HCT116 (cell line): Measurements from ENCODE around the gene COPS9. TPM values are rescaled to one million over a fixed set of nuclear protein-coding genes. Genes with fewer than 3 reads are reported as not detected.

ENCODE experiments used
- ATAC-seq: fragments of 200-7000 bp; cut with Tn5 transposase; 2 replicates; pipeline ENCODE4 v1.9.1; 2020; ENCODE audit warnings: mild to moderate bottlenecking, moderate library complexity
- BruUV-seq: library from RNA; stranded (reverse); fragments of 400-500 nt; replicated peaks from 2 replicates; lab custom pipeline; 2021; lab: Mats Ljungman, UMichigan
- CTCF ChIA-PET: fragments of 300-600 bp; sonication (Branson Sonifier 250); formaldehyde crosslinking; loops from one replicate; lab custom pipeline; 2021; ENCODE audit warnings: antibody characterized with exemption; lab: Charles Lee
- POLR2A ChIA-PET: fragments of 300-600, 350-600 bp; sonication (Branson Sonifier 250); formaldehyde crosslinking; loops from one replicate; lab custom pipeline; 2021; ENCODE audit warnings: antibody characterized with exemption; lab: Charles Lee
- RAD21 ChIA-PET, 2 experiments: fragments of 300-600 bp; sonication (Branson Sonifier 250); formaldehyde crosslinking; loops; one replicate each; lab custom pipeline; 2023; ENCODE audit warnings: low total read pairs in 2 of 2; ENCODE audit not compliant: uncharacterized antibody in 2 of 2, unreplicated experiment in 2 of 2, low non-redundant PET in 1 of 2; lab: Charles Lee
- DNase-seq: peaks from one replicate; pipeline ENCODE4 v3.0.0-alpha.2; 2010; ENCODE audit warnings: low read depth, low spot score
- H2AFZ ChIP-seq: fragments of 200-600 bp; shearing (Covaris generic), sonication (generic); 2 replicates; pipeline ENCODE4 v1.6.1; 2017; ENCODE audit warnings: low read depth, mixed run types, mixed read lengths, antibody characterized with exemption, low read length; ENCODE audit not compliant: poor library complexity, severe bottlenecking
- H3K27ac ChIP-seq: 2 replicates; pipeline ENCODE4 v1.5.1; 2012; ENCODE audit warnings: low read depth, low read length
- H3K27me3 ChIP-seq: fragments of 200-600 bp; sonication (generic); 2 replicates; pipeline ENCODE4 v1.6.1; 2016; ENCODE audit warnings: mixed run types, low read length, mixed read lengths; ENCODE audit not compliant: insufficient read depth
- H3K36me3 ChIP-seq, 2 experiments: fragments of 200-500 bp in 1 of 2; fragments of 200-600 bp in 1 of 2; sonication (Bioruptor generic) in 1 of 2; sonication (generic) in 1 of 2; 2 replicates each; pipeline versions ENCODE4 v1.5.1 to v1.6.1; 2014 to 2016; ENCODE audit warnings: low read length in 2 of 2, inconsistent platforms in 1 of 2, mixed read lengths in 1 of 2, mixed run types in 1 of 2; ENCODE audit not compliant: insufficient read depth in 2 of 2, control insufficient read depth in 1 of 2
- H3K4me1 ChIP-seq, 2 experiments: fragments of 200-600 bp in 1 of 2; sonication (generic) in 1 of 2; 2 replicates each; pipeline versions ENCODE4 v1.5.1 to v1.6.1; 2012 to 2017; ENCODE audit warnings: low read length in 2 of 2, inconsistent platforms in 1 of 2, mild to moderate bottlenecking in 1 of 2, mixed read lengths in 1 of 2, mixed run types in 1 of 2, moderate library complexity in 1 of 2; ENCODE audit not compliant: insufficient read depth in 2 of 2, control insufficient read depth in 1 of 2
- H3K4me2 ChIP-seq: fragments of 200-600 bp; sonication (generic); 2 replicates; pipeline ENCODE4 v1.6.1; 2017; ENCODE audit warnings: mixed run types, low read length, mixed read lengths
- H3K4me3 ChIP-seq, 2 experiments: fragments of 200-600 bp in 1 of 2; sonication (generic) in 1 of 2; replicated peaks in 1 of 2; 2 replicates each; pipeline ENCODE4 v1.5.1; 2011 to 2016; ENCODE audit warnings: low read length in 2 of 2, control low read depth in 1 of 2, low read depth in 1 of 2, mild to moderate bottlenecking in 1 of 2, mixed read lengths in 1 of 2, mixed run types in 1 of 2
- H3K79me2 ChIP-seq: fragments of 200-600 bp; sonication (generic); 2 replicates; pipeline ENCODE4 v1.6.1; 2017; ENCODE audit warnings: mild to moderate bottlenecking, mixed run types, low read length, moderate library complexity, mixed read lengths; ENCODE audit not compliant: insufficient read depth
- H3K9ac ChIP-seq: fragments of 200-600 bp; sonication (generic); 2 replicates; pipeline ENCODE4 v1.6.1; 2016; ENCODE audit warnings: low read length, mixed read lengths
- H3K9me2 ChIP-seq: fragments of 200-600 bp; sonication (generic), shearing (Covaris generic); 2 replicates; pipeline ENCODE4 v1.6.1; 2017; ENCODE audit warnings: mixed run types, mild to moderate bottlenecking, moderate library complexity; ENCODE audit not compliant: insufficient read depth
- H3K9me3 ChIP-seq, 2 experiments: fragments of 200-500 bp in 1 of 2; fragments of 200-600 bp in 1 of 2; sonication (Bioruptor generic) in 1 of 2; sonication (generic) in 1 of 2; 2 replicates each; pipeline ENCODE4 v1.6.1; 2014 to 2017; ENCODE audit warnings: low read length in 2 of 2, mixed read lengths in 2 of 2, inconsistent platforms in 1 of 2, low read depth in 1 of 2, mild to moderate bottlenecking in 1 of 2, mixed run types in 1 of 2, moderate library complexity in 1 of 2; ENCODE audit not compliant: control insufficient read depth in 1 of 2, insufficient read depth in 1 of 2
- H4K20me1 ChIP-seq: fragments of 200-600 bp; sonication (generic), shearing (Covaris generic); 2 replicates; pipeline ENCODE4 v1.6.1; 2017; ENCODE audit warnings: mixed run types, mild to moderate bottlenecking, moderate library complexity; ENCODE audit not compliant: insufficient read depth
- ATF3 ChIP-seq: IDR thresholded peaks from 2 replicates; pipeline ENCODE4 v1.6.1; 2012
- CBX3 ChIP-seq: IDR thresholded peaks from 2 replicates; pipeline ENCODE4 v1.6.1; 2012; ENCODE audit warnings: low read depth
- CTCF ChIP-seq, 3 experiments: fragments of 200-600 bp in 1 of 3; sonication (generic) in 1 of 3; IDR thresholded peaks in 2 of 3; conservative IDR thresholded peaks in 1 of 3; 2 replicates each; pipeline ENCODE4 v1.5.1; 2012 to 2017; ENCODE audit warnings: low read depth in 2 of 3, low read length in 2 of 3, antibody characterized with exemption in 1 of 3, borderline replicate concordance in 1 of 3, control low read depth in 1 of 3, mild to moderate bottlenecking in 1 of 3, mixed read lengths in 1 of 3, mixed run types in 1 of 3, moderate library complexity in 1 of 3; ENCODE audit not compliant: insufficient read depth in 1 of 3
- EGR1 ChIP-seq: IDR thresholded peaks from 2 replicates; pipeline ENCODE4 v1.6.1; 2012; ENCODE audit warnings: low read depth
- ELF1 ChIP-seq: IDR thresholded peaks from 2 replicates; pipeline ENCODE4 v1.6.1; 2012; ENCODE audit warnings: low read depth, borderline replicate concordance
- EZH2 ChIP-seq: fragments of 200-600 bp; sonication (generic); IDR thresholded peaks from 2 replicates; pipeline ENCODE4 v1.6.1; 2017; ENCODE audit warnings: antibody characterized with exemption, mixed run types
- EZH2phosphoT487 ChIP-seq: fragments of 200-600 bp; IDR thresholded peaks from 2 replicates; pipeline ENCODE4 v1.6.1; 2018; ENCODE audit warnings: antibody characterized with exemption, borderline replicate concordance
- FOSL1 ChIP-seq: IDR thresholded peaks from 2 replicates; pipeline ENCODE4 v1.6.1; 2012; ENCODE audit warnings: low read depth
- JUND ChIP-seq: IDR thresholded peaks from 2 replicates; pipeline ENCODE4 v1.6.1; 2012
- MAX ChIP-seq: IDR thresholded peaks from 2 replicates; pipeline ENCODE4 v1.6.1; 2012
- POLR2A ChIP-seq: IDR thresholded peaks from 2 replicates; pipeline ENCODE4 v1.7.0; 2011; ENCODE audit warnings: borderline replicate concordance; ENCODE audit not compliant: insufficient read depth, insufficient read length; ENCODE audit errors: extremely low read depth
- POLR2AphosphoS5 ChIP-seq: IDR thresholded peaks from 2 replicates; pipeline ENCODE4 v1.6.1; 2011; ENCODE audit warnings: mild to moderate bottlenecking, low read depth, low read length, moderate library complexity
- RAD21 ChIP-seq: IDR thresholded peaks from 2 replicates; pipeline ENCODE4 v1.6.1; 2012; ENCODE audit warnings: low read depth, mild to moderate bottlenecking
- SIN3A ChIP-seq: IDR thresholded peaks from 2 replicates; pipeline ENCODE4 v1.6.1; 2012; ENCODE audit warnings: low read depth
- SRF ChIP-seq: IDR thresholded peaks from 2 replicates; pipeline ENCODE4 v1.6.1; 2012; ENCODE audit warnings: low read depth
- TCF7L2 ChIP-seq: IDR thresholded peaks from 2 replicates; pipeline ENCODE4 v1.7.0; 2011; ENCODE audit warnings: borderline replicate concordance, inconsistent platforms; ENCODE audit not compliant: insufficient read depth, insufficient read length; ENCODE audit errors: extremely low read depth
- YY1 ChIP-seq: IDR thresholded peaks from 2 replicates; pipeline ENCODE4 v1.6.1; 2011; ENCODE audit warnings: low read length, low read depth, moderate library complexity, mild to moderate bottlenecking; ENCODE audit not compliant: insufficient replicate concordance; ENCODE audit errors: extremely low read depth
- ZBTB33 ChIP-seq: IDR thresholded peaks from 2 replicates; pipeline ENCODE4 v1.6.1; 2011; ENCODE audit warnings: mild to moderate bottlenecking, low read length, moderate library complexity; ENCODE audit not compliant: insufficient replicate concordance; ENCODE audit errors: extremely low read depth
- intact Hi-C: fragments of 100-400 bp; cut with micrococcal nuclease; formaldehyde crosslinking; loops from 2 replicates; pipeline ENCODE4 v1.10.0; 2022
- total RNA-seq: library from RNA; stranded (reverse); gene quantifications from one replicate; pipeline ENCODE4 v1.2.1, GENCODE V29; 2021; ENCODE audit not compliant: unreplicated experiment

Gene COPS9
- total RNA-seq, 1 experiment from 2014 or later, result 111 TPM

GRCh38 chr2:240165034-240165433 lies 28.9 kb upstream of the COPS9 start:
- ATAC-seq (no peak), DNase-seq (no peak)
- Histone ChIP-seq H3K9me3 (no peaks in the 10 kb centered on the region), H2AFZ (no peak overlapping the region), H3K36me3 (no peaks in the 10 kb centered on the region), H3K27me3 (no peaks in the 10 kb centered on the region; the same call in 1 of the 2 replicates), H3K27ac (no peak overlapping the region), H4K20me1 (no peaks in the 10 kb centered on the region), H3K4me2 (no peak overlapping the region), H3K4me3 (no peak overlapping the region), H3K4me1 (no peaks in the 10 kb centered on the region), H3K9me2 (no peaks in the 10 kb centered on the region), H3K79me2 (no peaks in the 10 kb centered on the region), H3K9ac (no peak overlapping the region)
- intact Hi-C loops, result no loop called here
- ChIA-PET POLR2A (no interaction called here), CTCF (no interaction called here), RAD21 (no interaction called here)
- BruUV-seq, result no TSS peak
- TF ChIP-seq TCF7L2, result no peak
- no peak for TF ChIP-seq SIN3A
- no peak for TF ChIP-seq POLR2AphosphoS5
- no peak for TF ChIP-seq RAD21
- no peak for TF ChIP-seq CBX3
- TF ChIP-seq POLR2A, result no peak
- TF ChIP-seq ATF3, result no peak

- TF ChIP-seq ELF1 (no peak), POLR2AphosphoS5 (no peak), MAX (no peak), SRF (no peak), TCF7L2 (no peak), CTCF (IDR thresholded peaks at IDR 0.05 in 2 of 3, conservative IDR thresholded peaks at IDR 0.05 in 1 of 3; ENCODE audit: borderline replicate concordance in 1 of 3, insufficient read depth in 1 of 3, low read depth in 2 of 3, low read length in 2 of 3) (no peak), JUND (no peak), ZBTB33 (no peak), EZH2 (no peak), ATF3 (no peak), EZH2phosphoT487 (no peak), YY1 (no peak), FOSL1 (no peak), EGR1 (no peak), CBX3 (no peak)
- H2AFZ ChIP-seq, result no peak overlapping the region
- H3K36me3 ChIP-seq, result no peaks in the 10 kb centered on the region
- BruUV-seq, result no TSS peak
- H3K9me3 ChIP-seq, result no peaks in the 10 kb centered on the region
- POLR2A ChIA-PET, result no interaction called here
- DNase-seq, result no peak
- no peak overlapping the region for H3K9ac ChIP-seq
- intact Hi-C loops, result no loop called here
- no peak for ATAC-seq
- no peak overlapping the region for H3K4me3 ChIP-seq
- H3K27me3 ChIP-seq, result no peaks in the 10 kb centered on the region; the same call in 1 of the 2 replicates
- H3K4me2 ChIP-seq, result no peak overlapping the region
- no peaks in the 10 kb centered on the region for H3K4me1 ChIP-seq
- CTCF ChIA-PET, result no interaction called here
- RAD21 ChIA-PET, result no interaction called here
- no peaks in the 10 kb centered on the region for H3K79me2 ChIP-seq
- H3K9me2 ChIP-seq, result no peaks in the 10 kb centered on the region
- H4K20me1 ChIP-seq, result no peaks in the 10 kb centered on the region
- H3K27ac ChIP-seq, result no peak overlapping the region
Measured at GRCh38 chr2:240164586-240164985, 28.5 kb upstream of the COPS9 start.
